ENCODE results near the gene NUMB. TPM values are rescaled to one million over a fixed set of nuclear protein-coding genes. Genes with fewer than 3 reads are reported as not detected.
"Not testable (repeated sequence)": the region's sequence is repeated elsewhere in the genome, so short reads cannot be mapped to it uniquely, and the experiment has no call there.

The NUMB gene
- total RNA-seq, 2 experiments from 2014 or later = 39.6 to 49.6 TPM

DNA sequence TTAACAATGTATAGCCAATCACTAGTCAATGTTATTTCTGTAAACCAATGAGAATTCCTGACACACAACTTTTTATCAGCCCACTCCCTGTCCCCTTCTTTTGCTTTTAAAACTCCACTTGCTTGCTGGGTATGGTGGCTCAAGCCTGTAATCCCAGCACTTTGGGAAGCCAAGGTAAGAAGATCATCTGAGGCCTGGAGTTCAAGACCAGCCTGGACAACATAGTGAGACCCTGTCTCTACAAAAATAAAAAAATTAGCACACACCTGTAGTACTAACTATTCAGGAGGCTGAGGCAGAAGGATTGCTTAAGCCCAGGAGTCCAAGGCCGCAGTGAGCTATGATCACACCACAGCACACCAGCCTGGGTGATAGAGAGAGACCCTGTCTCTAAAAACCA is 133.3 kb downstream of the NUMB start:
- Mint-ChIP-seq H3K27ac (peak overlapping the region; percentile 77), H3K27me3 (no peaks in the 10 kb centered on the region), H3K4me1 (peaks cover 31% of the 10 kb centered on the region), H3K36me3 (ENCODE audit: low read depth) (peaks cover 10% of the 10 kb centered on the region), H3K9me3 (no peaks in the 10 kb centered on the region), H3K4me3 (no peak overlapping the region)
- ChIA-PET CTCF (no interaction called here), POLR2A (no interaction called here)
- no peak for DNase-seq

GRCh38 chr14:73324533-73324932 is 133.8 kb downstream of the NUMB start:
- CTCF ChIA-PET = no interaction called here
- POLR2A ChIA-PET = no interaction called here
- Mint-ChIP-seq H3K27ac (no peak overlapping the region), H3K4me3 (no peak overlapping the region), H3K36me3 (ENCODE audit: low read depth) (peaks cover 10% of the 10 kb centered on the region), H3K4me1 (peaks cover 31% of the 10 kb centered on the region), H3K9me3 (no peaks in the 10 kb centered on the region), H3K27me3 (no peaks in the 10 kb centered on the region)
- DNase-seq = no peak

- H3K27me3 Mint-ChIP-seq = no peaks in the 10 kb centered on the region
- peaks cover 10% of the 10 kb centered on the region for H3K36me3 Mint-ChIP-seq (ENCODE audit: low read depth)
- H3K4me3 Mint-ChIP-seq = no peak overlapping the region
- peaks cover 31% of the 10 kb centered on the region for H3K4me1 Mint-ChIP-seq
- CTCF ChIA-PET = no interaction called here
- no peaks in the 10 kb centered on the region for H3K9me3 Mint-ChIP-seq
- POLR2A ChIA-PET = no interaction called here
- no peak overlapping the region for H3K27ac Mint-ChIP-seq
- no peak for DNase-seq
Measured at GRCh38 chr14:73323896-73324399, 134.4 kb downstream of the NUMB start.

- Mint-ChIP-seq H3K36me3 (ENCODE audit: low read depth) (peaks cover 2% of the 10 kb centered on the region), H3K9me3 (no peaks in the 10 kb centered on the region), H3K27me3 (no peaks in the 10 kb centered on the region), H3K27ac (no peak overlapping the region), H3K4me1 (peaks cover 9% of the 10 kb centered on the region), H3K4me3 (no peak overlapping the region)
- ChIA-PET POLR2A (no interaction called here), CTCF (no interaction called here)
- no peak for DNase-seq
Measured at GRCh38 chr14:73313151-73313550, 145.2 kb downstream of the NUMB start.

DNA sequence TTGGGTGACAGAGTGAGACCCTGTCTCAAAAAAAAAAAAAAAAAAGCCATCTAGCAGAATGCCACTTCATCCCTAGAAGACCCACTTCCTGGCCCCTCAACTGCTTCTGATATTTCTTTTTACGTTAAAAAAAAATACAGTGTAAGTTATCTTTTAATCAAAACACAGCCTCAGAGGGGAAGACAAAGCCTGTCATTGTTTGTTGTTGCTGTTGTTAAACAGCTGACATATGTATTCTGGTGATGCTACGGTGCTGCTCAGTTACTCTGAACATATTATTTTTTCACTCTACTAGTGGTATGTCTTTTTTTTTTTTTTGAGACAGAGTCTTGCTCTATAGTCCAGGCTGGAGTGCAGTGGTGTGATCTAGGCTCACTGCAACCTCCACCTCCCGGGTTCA is 145.7 kb downstream of the NUMB start:
- DNase-seq = no peak
- ChIA-PET POLR2A (no interaction called here), CTCF (no interaction called here)
- Mint-ChIP-seq H3K4me3 (no peak overlapping the region), H3K27me3 (no peaks in the 10 kb centered on the region), H3K9me3 (no peaks in the 10 kb centered on the region), H3K36me3 (ENCODE audit: low read depth) (peaks cover 2% of the 10 kb centered on the region), H3K27ac (no peak overlapping the region), H3K4me1 (peaks cover 9% of the 10 kb centered on the region)

DNA sequence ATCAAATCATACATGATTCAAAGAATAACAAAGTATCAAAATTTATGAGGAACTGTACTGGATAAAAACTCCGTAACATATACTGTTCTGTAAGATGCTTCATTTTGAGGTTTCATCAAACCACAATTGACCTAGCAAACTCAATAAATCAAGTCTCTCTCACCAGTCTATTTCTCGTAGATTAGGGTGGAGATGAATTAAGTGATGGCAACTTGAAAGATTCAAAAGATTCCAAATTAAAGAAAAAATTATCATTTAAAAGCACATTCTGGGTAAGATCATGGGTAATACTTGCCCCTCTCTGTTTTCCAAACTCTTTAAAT is 146.7 kb downstream of the NUMB start:
- no peaks in the 10 kb centered on the region for H3K9me3 Mint-ChIP-seq
- H3K4me1 Mint-ChIP-seq = peaks cover 9% of the 10 kb centered on the region
- no peak for DNase-seq
- no peaks in the 10 kb centered on the region for H3K27me3 Mint-ChIP-seq
- H3K36me3 Mint-ChIP-seq (ENCODE audit: low read depth) = peaks cover 4% of the 10 kb centered on the region
- H3K27ac Mint-ChIP-seq = no peak overlapping the region
- no peak overlapping the region for H3K4me3 Mint-ChIP-seq
- POLR2A ChIA-PET = no interaction called here
- CTCF ChIA-PET = interaction anchor here (0.8 kb wide), 1 partner anchor 8 kb away, joined by 3 read pairs; no protein-coding TSS in a partner anchor

DNA sequence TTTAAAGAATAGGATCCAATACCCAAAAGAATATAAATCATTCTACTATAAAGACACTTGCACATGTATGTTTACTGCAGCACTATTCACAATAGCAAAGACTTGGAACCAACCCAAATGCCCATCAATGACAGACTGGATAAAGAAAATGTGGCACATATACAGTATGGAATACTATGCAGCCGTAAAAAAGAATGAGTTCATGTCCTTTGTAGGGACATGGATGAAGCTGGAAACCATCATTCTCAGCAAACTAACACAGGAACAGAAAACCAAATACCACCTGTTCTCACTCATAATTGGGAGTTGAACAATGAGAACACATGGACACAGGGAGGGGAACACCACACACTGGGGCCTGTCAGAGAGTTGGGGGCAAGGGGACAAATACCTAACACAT is 149.1 kb downstream of the NUMB start:
- H3K27ac Mint-ChIP-seq; H3K9me3 Mint-ChIP-seq; H3K27me3 Mint-ChIP-seq; H3K4me3 Mint-ChIP-seq; H3K36me3 Mint-ChIP-seq (ENCODE audit: low read depth); DNase-seq; POLR2A ChIA-PET; CTCF ChIA-PET; H3K4me1 Mint-ChIP-seq: not testable (repeated sequence)

GRCh38 chr14:73307261-73307660 is 151.1 kb downstream of the NUMB start:
- Mint-ChIP-seq H3K27ac (no peak overlapping the region), H3K9me3 (no peaks in the 10 kb centered on the region), H3K4me1 (peaks cover 11% of the 10 kb centered on the region), H3K4me3 (no peak overlapping the region), H3K36me3 (ENCODE audit: low read depth) (peaks cover 4% of the 10 kb centered on the region), H3K27me3 (no peaks in the 10 kb centered on the region)
- ChIA-PET POLR2A (no interaction called here), CTCF (interaction anchor here (0.5 to 1.2 kb wide), 3 partner anchors 10 to 398 kb away, joined by 3 to 4 read pairs (median 3); no protein-coding TSS in a partner anchor)
- DNase-seq = no peak

DNA sequence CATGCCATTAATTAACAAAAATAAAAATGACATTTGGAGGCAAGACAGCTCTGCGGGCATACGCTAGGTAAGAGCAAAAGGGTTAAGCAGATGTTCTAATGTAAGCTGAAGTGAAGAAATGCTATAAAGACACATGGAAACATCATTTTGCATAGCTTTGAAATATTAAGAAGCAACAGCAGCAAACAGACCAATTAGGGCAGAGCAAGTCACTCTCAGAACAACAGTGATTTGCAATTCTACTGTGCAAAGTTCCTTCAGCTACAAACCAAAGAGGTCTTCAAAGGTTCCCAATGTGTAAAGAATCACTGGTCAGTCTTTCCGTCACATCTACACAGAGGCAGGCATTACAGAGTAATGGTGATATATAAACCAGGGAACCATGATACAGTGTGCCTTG is 152.8 kb downstream of the NUMB start:
- no peak for DNase-seq
- Mint-ChIP-seq H3K4me3 (no peak overlapping the region), H3K27ac (no peak overlapping the region), H3K4me1 (peaks cover 3% of the 10 kb centered on the region), H3K9me3 (no peaks in the 10 kb centered on the region), H3K27me3 (no peaks in the 10 kb centered on the region), H3K36me3 (ENCODE audit: low read depth) (peaks cover 4% of the 10 kb centered on the region)
- ChIA-PET CTCF (interaction anchor here (0.7 to 1.0 kb wide), 3 partner anchors 11 to 207 kb away, joined by 3 to 4 read pairs (median 3); no protein-coding TSS in a partner anchor), POLR2A (no interaction called here)

DNA sequence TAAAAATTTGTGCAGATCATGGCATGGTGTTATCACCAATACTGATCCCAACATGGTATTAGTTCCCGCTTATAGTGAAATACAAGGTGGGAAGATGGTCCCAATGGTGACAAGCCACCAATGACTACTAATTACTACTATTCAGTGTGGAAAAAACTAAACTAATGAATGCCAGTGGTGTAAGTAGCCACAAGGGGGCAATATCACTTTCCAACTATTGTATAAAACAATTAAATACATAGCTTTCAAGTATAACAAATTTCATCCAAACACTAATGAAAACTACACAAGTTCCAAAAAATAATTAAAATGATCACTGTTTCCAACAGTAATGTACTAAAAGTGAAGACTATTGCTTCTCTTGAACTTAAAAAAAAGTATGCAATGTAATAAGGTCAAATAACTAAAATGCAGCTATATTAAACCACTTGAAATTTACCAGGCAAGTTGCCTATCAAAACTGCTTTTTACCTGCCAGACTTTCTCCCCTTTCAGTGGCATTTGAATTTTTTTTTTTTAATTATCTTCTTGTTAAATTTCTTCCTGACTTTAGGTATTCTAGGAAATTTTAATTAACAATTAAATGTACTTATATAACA is 163.0 kb downstream of the NUMB start:
- DNase-seq = peak; percentile 32
- H3K27me3 Mint-ChIP-seq = no peaks in the 10 kb centered on the region
- no peaks in the 10 kb centered on the region for H3K9me3 Mint-ChIP-seq
- no peak overlapping the region for H3K27ac Mint-ChIP-seq
- peaks cover 9% of the 10 kb centered on the region for H3K4me1 Mint-ChIP-seq
- CTCF ChIA-PET = interaction anchor here (0.5 to 1.4 kb wide), 13 partner anchors 9 to 876 kb away, joined by 3 to 6 read pairs (median 3); partner anchors contain the start of genes NUMB and RIOX1
- POLR2A ChIA-PET = no interaction called here
- H3K36me3 Mint-ChIP-seq (ENCODE audit: low read depth) = peaks cover 22% of the 10 kb centered on the region
- no peak overlapping the region for H3K4me3 Mint-ChIP-seq

GRCh38 chr14:73293782-73294781 is 164.3 kb downstream of the NUMB start:
- no peak overlapping the region for H3K4me3 Mint-ChIP-seq
- POLR2A ChIA-PET = no interaction called here
- peaks cover 20% of the 10 kb centered on the region for H3K4me1 Mint-ChIP-seq
- H3K9me3 Mint-ChIP-seq = no peaks in the 10 kb centered on the region
- H3K27me3 Mint-ChIP-seq = no peaks in the 10 kb centered on the region
- CTCF ChIA-PET = interaction anchor here (0.5 to 1.3 kb wide), 7 partner anchors 12 to 197 kb away, joined by 3 to 6 read pairs (median 3); partner anchors contain the start of gene RIOX1
- H3K27ac Mint-ChIP-seq = no peak overlapping the region
- H3K36me3 Mint-ChIP-seq (ENCODE audit: low read depth) = peaks cover 21% of the 10 kb centered on the region
- no peak for DNase-seq

- Mint-ChIP-seq H3K36me3 (ENCODE audit: low read depth) (peaks cover 27% of the 10 kb centered on the region), H3K9me3 (no peaks in the 10 kb centered on the region), H3K27me3 (no peaks in the 10 kb centered on the region), H3K27ac (no peak overlapping the region), H3K4me3 (no peak overlapping the region), H3K4me1 (peaks cover 23% of the 10 kb centered on the region)
- ChIA-PET POLR2A (no interaction called here), CTCF (no interaction called here)
- no peak for DNase-seq
Measured at GRCh38 chr14:73290279-73290678, 168.1 kb downstream of the NUMB start.

DNA sequence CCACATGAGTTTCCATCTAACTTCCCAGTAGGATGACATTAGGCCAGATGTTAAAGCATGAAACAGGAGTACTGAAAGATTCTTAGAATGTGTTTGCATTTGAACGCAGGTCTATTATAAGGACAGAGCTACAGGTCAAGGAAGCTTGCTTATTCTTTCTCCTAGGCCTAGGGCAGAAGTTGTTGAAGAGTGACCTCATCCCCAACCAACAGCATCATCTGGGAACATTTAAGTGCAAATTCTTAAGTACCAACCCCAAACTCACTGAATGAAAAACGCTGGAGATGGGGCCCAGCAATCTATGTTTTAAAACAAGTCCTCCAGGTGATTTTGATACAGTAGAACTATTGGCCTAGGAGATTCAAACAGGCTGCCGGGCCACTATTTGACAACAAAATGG is 168.6 kb downstream of the NUMB start:
- H3K27ac Mint-ChIP-seq = no peak overlapping the region
- no peaks in the 10 kb centered on the region for H3K27me3 Mint-ChIP-seq
- H3K4me1 Mint-ChIP-seq = peaks cover 23% of the 10 kb centered on the region
- no peaks in the 10 kb centered on the region for H3K9me3 Mint-ChIP-seq
- POLR2A ChIA-PET = no interaction called here
- CTCF ChIA-PET = no interaction called here
- peaks cover 28% of the 10 kb centered on the region for H3K36me3 Mint-ChIP-seq (ENCODE audit: low read depth)
- DNase-seq = no peak
- H3K4me3 Mint-ChIP-seq = no peak overlapping the region
